ENCODE results near the gene DCUN1D3.

DCUN1D3 gene

DNA sequence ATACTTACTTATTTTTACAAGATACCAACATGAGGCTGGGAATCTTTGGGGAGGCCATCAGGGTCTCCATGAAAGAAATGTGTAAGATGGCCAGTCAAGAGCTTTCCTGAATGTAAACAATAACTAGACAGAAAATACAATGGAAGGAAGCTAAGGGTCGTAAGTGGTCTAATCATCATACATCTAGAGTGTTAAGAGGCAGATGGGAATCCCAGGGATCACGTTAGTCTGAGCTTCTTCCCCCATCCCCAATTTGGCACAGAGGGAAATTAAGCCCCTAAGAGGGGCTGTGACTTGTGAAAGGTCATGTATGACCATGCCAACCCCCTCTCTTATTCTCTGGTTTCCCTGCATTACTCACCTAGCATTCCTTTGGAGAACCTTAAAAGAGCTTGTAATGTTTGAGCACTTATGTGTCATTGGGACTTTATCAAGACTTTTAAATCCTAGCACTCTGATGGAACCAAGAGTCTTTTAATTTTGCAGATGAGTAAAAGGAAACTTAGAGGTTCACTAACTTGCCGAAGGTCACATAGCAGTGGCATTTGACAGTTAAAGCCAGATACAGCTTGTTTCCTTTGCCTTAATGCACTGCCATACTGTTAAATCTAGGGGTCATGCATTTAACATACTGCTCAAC, 46.1 kb downstream of the DCUN1D3 start:
- no peak overlapping the region for H3K27ac ChIP-seq
- no peaks in the 10 kb centered on the region for H3K9me3 ChIP-seq
- no peak overlapping the region for H3K4me3 ChIP-seq (ENCODE audit: low read depth in 1 of 2, low read length in 1 of 2)
- no peaks in the 10 kb centered on the region for H3K27me3 ChIP-seq
- H3K36me3 ChIP-seq, result peaks cover 8% of the 10 kb centered on the region
- no peak for TF ChIP-seq CTCF (IDR thresholded peaks at IDR 0.05)
- H3K4me1 ChIP-seq (ENCODE audit: control insufficient read depth in 1 of 2, insufficient read depth in 1 of 2, low read depth in 1 of 2, low read length in 1 of 2), result peaks cover 8 to 15% of the 10 kb centered on the region in 2 experiments

DNA sequence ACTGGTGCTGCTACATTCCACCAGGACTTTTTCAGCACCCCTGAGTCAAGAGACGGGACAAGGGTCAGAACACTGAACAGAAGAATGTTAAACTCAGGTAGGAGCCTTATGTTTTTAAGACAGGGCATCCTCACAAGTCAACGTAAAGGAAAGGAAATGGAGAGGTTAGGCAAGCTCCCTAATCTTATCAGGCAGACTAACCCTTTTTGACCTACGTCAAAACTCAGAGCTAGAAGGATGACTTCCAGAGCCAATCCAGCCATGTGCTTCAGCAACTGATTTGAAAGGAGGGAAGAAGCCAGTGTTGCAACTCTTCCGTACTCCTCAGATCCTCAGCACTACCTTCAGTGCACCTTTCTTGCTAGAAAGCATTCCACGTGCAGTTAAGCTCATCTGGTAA, 47.0 kb downstream of the DCUN1D3 start:
- Histone ChIP-seq H3K27me3 (no peaks in the 10 kb centered on the region), H3K36me3 (peaks cover 8% of the 10 kb centered on the region), H3K4me3 (ENCODE audit: low read depth in 1 of 2, low read length in 1 of 2) (no peak overlapping the region), H3K9me3 (no peaks in the 10 kb centered on the region), H3K4me1 (ENCODE audit: control insufficient read depth in 1 of 2, insufficient read depth in 1 of 2, low read depth in 1 of 2, low read length in 1 of 2) (peaks cover 8 to 15% of the 10 kb centered on the region in 2 experiments), H3K27ac (no peak overlapping the region)
- no peak for TF ChIP-seq CTCF (IDR thresholded peaks at IDR 0.05)

DNA sequence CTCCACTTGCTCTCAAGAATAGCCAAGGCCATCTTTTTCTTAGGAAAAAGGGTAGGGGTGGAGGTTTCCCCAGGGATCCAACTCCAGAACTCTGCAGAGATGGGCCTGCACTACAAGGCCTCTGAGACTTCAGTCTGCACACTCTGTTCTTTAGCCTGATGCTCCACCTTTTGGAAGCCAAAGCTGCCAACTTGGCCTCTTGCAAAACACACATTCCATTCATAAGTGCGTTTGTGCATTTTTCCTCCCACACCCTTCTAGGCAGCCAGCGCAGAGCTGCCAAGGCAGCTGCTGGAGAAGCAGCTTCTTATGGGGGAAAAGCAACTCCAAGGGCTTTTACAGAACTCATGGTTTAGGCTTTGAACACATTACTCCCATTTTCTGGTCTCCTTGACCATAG, 48.6 kb downstream of the DCUN1D3 start:
- no peak for TF ChIP-seq CTCF (IDR thresholded peaks at IDR 0.05)
- no peaks in the 10 kb centered on the region for H3K27me3 ChIP-seq
- H3K27ac ChIP-seq, result peak overlapping the region; percentile 16
- no peak overlapping the region for H3K4me3 ChIP-seq (ENCODE audit: low read depth in 1 of 2, low read length in 1 of 2)
- peaks cover 8% of the 10 kb centered on the region for H3K36me3 ChIP-seq
- H3K4me1 ChIP-seq (ENCODE audit: control insufficient read depth in 1 of 2, insufficient read depth in 1 of 2, low read depth in 1 of 2, low read length in 1 of 2), result peaks cover 8 to 15% of the 10 kb centered on the region in 2 experiments
- H3K9me3 ChIP-seq, result no peaks in the 10 kb centered on the region

- peak overlapping the region; percentile 16 for H3K27ac ChIP-seq
- peaks cover 8 to 15% of the 10 kb centered on the region in 2 experiments for H3K4me1 ChIP-seq (ENCODE audit: control insufficient read depth in 1 of 2, insufficient read depth in 1 of 2, low read depth in 1 of 2, low read length in 1 of 2)
- no peaks in the 10 kb centered on the region for H3K9me3 ChIP-seq
- no peak overlapping the region for H3K4me3 ChIP-seq (ENCODE audit: low read depth in 1 of 2, low read length in 1 of 2)
- H3K27me3 ChIP-seq, result no peaks in the 10 kb centered on the region
- H3K36me3 ChIP-seq, result peaks cover 8% of the 10 kb centered on the region
- TF ChIP-seq CTCF (IDR thresholded peaks at IDR 0.05), result no peak
Observed at GRCh38 chr16:20850981-20851380, 49.2 kb downstream of the DCUN1D3 start.

DNA sequence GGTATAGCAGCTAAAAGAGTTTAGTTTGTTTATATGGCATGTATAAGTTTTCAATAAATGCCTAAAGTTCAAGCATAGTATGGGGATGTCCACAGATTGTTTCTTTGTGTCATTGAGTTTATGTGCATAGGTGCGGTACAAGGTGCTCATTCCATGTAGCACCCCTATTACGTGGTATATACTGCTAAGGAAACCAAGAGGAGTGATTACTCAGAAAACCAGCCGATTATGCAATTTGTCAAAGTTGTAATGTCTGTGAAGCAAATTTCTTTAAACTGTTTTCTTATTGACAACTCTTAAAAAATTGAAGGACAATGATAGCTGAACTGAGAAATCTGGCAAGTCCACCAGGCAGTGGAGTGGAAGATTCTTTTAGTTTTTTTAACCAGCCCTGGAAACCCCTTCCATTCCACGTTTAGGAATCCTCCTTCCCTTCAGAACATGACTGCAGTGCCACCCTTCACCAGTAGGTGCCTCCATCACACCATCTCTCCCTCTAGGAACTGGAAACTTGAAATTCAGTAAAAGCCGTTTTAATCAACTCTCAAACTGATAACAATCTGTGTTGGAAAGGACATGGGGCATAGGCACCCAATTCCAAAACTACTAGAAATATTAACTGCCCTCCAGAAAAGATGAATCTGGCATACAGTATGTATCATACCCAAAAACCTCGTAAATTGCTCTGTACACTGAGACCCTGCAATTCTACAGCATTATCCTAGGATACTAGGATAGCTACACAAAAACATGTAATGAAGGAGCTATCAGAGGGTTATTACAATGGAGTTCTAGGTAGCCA, 50.4 kb downstream of the DCUN1D3 start:
- Histone ChIP-seq H3K27ac (no peak overlapping the region), H3K9me3 (no peaks in the 10 kb centered on the region), H3K4me1 (ENCODE audit: control insufficient read depth in 1 of 2, insufficient read depth in 1 of 2, low read depth in 1 of 2, low read length in 1 of 2) (peaks cover 13 to 20% of the 10 kb centered on the region in 2 experiments), H3K27me3 (no peaks in the 10 kb centered on the region), H3K36me3 (no peaks in the 10 kb centered on the region), H3K4me3 (ENCODE audit: low read depth in 1 of 2, low read length in 1 of 2) (no peak overlapping the region)
- peak; percentile 97 for TF ChIP-seq CTCF (IDR thresholded peaks at IDR 0.05)

Data from neutrophil (primary cell).